ENCODE data around the gene RPL27A. TPM values are rescaled to one million over a fixed set of nuclear protein-coding genes. Genes with fewer than 3 reads are reported as not detected.
A peak's percentile ranks its signal among the peaks of the same experiment; 100 is the strongest.

Gene RPL27A
- total RNA-seq, 6 experiments from 2014 or later: 187 to 394 (median 327) TPM

- WGBS (ENCODE audit: insufficient coverage, low coverage, low lambda C conversion rate, missing lambda C conversion rate): 2% methylated on average over 21 of the region's 27 CpGs
- DNase-seq (no peak), ATAC-seq (peak in 3 of 4 donors; percentile 0 to 4 (median 1))
- intact Hi-C loops (cut with DNase I): loop anchor here (5.0 to 10.0 kb wide), 2 partner anchors 132 to 279 kb away; partner anchors contain the start of gene TMEM9B (in 1 of the 2)
- no peak for TF ChIP-seq POLR2A (IDR thresholded peaks at IDR 0.05)
- TF ChIP-seq, protein P1, sequence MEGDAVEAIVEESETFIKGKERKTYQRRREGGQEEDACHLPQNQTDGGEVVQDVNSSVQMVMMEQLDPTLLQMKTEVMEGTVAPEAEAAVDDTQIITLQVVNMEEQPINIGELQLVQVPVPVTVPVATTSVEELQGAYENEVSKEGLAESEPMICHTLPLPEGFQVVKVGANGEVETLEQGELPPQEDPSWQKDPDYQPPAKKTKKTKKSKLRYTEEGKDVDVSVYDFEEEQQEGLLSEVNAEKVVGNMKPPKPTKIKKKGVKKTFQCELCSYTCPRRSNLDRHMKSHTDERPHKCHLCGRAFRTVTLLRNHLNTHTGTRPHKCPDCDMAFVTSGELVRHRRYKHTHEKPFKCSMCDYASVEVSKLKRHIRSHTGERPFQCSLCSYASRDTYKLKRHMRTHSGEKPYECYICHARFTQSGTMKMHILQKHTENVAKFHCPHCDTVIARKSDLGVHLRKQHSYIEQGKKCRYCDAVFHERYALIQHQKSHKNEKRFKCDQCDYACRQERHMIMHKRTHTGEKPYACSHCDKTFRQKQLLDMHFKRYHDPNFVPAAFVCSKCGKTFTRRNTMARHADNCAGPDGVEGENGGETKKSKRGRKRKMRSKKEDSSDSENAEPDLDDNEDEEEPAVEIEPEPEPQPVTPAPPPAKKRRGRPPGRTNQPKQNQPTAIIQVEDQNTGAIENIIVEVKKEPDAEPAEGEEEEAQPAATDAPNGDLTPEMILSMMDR (IDR thresholded peaks at IDR 0.05): no peak
- peaks cover 0 to 31% (median 14%) of the 10 kb centered on the region in 4 donors for H3K36me3 ChIP-seq
- H3K4me3 ChIP-seq: peak overlapping the region; percentile 93 to 96 (median 93)
- no peaks in the 10 kb centered on the region for H3K27me3 ChIP-seq
- H3K9me3 ChIP-seq: no peaks in the 10 kb centered on the region
- peaks cover 0 to 31% (median 14%) of the 10 kb centered on the region in 4 donors for H3K4me1 ChIP-seq
- H3K27ac ChIP-seq: peak overlapping the region; percentile 85 to 96 (median 92)
Measured at GRCh38 chr11:8683115-8683807, 669 bp downstream of the RPL27A start.

- intact Hi-C loops (cut with DNase I): loop anchor here (5.0 to 10.0 kb wide), 2 partner anchors 130 to 278 kb away; partner anchors contain the start of gene TMEM9B (in 1 of the 2)
- Histone ChIP-seq H3K36me3 (peaks cover 0 to 25% (median 14%) of the 10 kb centered on the region in 4 donors), H3K27me3 (no peaks in the 10 kb centered on the region), H3K9me3 (no peaks in the 10 kb centered on the region), H3K27ac (no peak overlapping the region), H3K4me3 (peak overlapping the region in 2 of 3 donors; percentile 93), H3K4me1 (peaks cover 0 to 35% (median 16%) of the 10 kb centered on the region in 4 donors)
- WGBS (ENCODE audit: insufficient coverage, low coverage, low lambda C conversion rate, missing lambda C conversion rate): 59% methylated on average over 6 of the region's 6 CpGs
- TF ChIP-seq, protein P1 (IDR thresholded peaks at IDR 0.05): no peak
- TF ChIP-seq POLR2A (IDR thresholded peaks at IDR 0.05): no peak
- ATAC-seq (no peak), DNase-seq (no peak)
Measured at GRCh38 chr11:8684600-8685290, 2.2 kb downstream of the RPL27A start.

DNA sequence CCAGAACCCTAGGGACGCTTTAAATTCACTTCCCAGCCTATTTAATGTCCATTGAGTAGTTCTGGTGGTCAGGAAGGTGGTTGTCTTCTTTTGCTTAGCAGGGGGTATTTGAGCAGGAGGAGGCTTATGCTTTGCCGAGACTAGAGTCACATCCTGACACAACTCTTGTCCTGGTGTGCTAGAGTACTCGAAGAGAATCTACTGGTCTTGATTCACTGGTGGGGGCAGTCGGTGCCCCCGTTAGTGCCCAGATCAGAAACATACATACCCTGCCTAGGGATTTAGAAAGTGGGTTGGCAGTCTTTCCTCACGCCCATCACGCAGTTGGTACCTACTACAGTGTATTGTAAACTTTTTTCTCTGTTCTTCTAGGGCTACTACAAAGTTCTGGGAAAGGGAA is 2.7 kb downstream of the RPL27A start:
- Histone ChIP-seq H3K9me3 (no peaks in the 10 kb centered on the region), H3K36me3 (peaks cover 0 to 25% (median 14%) of the 10 kb centered on the region in 4 donors), H3K27ac (no peak overlapping the region), H3K27me3 (no peaks in the 10 kb centered on the region), H3K4me1 (peaks cover 0 to 35% (median 16%) of the 10 kb centered on the region in 4 donors), H3K4me3 (no peak overlapping the region)
- DNase-seq (no peak), ATAC-seq (no peak)
- TF ChIP-seq, protein P1 (IDR thresholded peaks at IDR 0.05): no peak
- no peak for TF ChIP-seq POLR2A (IDR thresholded peaks at IDR 0.05)
- WGBS (ENCODE audit: insufficient coverage, low coverage, low lambda C conversion rate, missing lambda C conversion rate): 90% methylated on average over 7 of the region's 7 CpGs
- intact Hi-C loops (cut with DNase I): loop anchor here in 1 of 2 donors (10.0 kb wide), 1 partner anchor 129 kb away; a partner anchor contains a TSS

GRCh38 chr11:8685820-8686219 is 3.2 kb downstream of the RPL27A start:
- Histone ChIP-seq H3K27ac (no peak overlapping the region), H3K27me3 (no peaks in the 10 kb centered on the region), H3K9me3 (no peaks in the 10 kb centered on the region), H3K36me3 (peaks cover 0 to 25% (median 14%) of the 10 kb centered on the region in 4 donors), H3K4me3 (no peak overlapping the region), H3K4me1 (peaks cover 0 to 35% (median 16%) of the 10 kb centered on the region in 4 donors)
- intact Hi-C loops (cut with DNase I): loop anchor here in 1 of 2 donors (10.0 kb wide), 1 partner anchor 129 kb away; a partner anchor contains a TSS
- DNase-seq: no peak
- WGBS (ENCODE audit: insufficient coverage, low coverage, low lambda C conversion rate, missing lambda C conversion rate): 69% methylated on average over 2 of the region's 2 CpGs
- no peak for TF ChIP-seq POLR2A (IDR thresholded peaks at IDR 0.05)
- TF ChIP-seq, protein P1 (IDR thresholded peaks at IDR 0.05): no peak
- ATAC-seq: no peak
